Measurements from ENCODE around the gene SERPINA4.

SERPINA4 gene

DNA sequence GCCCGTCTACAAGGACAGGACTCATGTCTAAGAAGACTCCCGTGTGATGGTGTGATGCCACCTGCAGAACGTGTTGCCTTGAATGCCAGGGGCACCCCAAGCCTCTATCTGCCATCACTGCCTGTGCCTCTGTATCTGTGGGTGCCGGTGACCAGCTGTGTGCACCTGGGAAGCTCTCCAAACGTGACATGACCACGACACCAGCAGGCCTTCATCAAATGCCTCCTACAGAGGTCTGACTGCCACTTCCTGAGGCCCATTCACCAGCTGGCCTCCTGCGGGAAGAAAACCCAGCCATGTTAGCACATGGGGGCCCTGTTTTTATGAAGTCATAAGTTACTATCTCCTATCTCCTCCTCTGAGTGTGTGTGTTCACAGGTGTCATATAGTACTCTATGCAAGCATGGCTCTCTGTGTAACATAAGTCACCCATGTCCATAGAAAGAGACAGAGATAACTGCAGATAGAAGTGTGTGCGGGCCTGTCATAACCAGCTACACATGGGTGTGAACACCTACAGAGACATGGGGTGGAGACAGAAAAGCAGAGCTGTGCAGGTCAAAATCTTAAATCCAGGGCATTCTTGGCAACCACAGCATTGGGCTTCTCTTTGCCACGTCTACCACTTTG, 18.3 kb upstream of the SERPINA4 start:
- DNase-seq = no peak

DNA sequence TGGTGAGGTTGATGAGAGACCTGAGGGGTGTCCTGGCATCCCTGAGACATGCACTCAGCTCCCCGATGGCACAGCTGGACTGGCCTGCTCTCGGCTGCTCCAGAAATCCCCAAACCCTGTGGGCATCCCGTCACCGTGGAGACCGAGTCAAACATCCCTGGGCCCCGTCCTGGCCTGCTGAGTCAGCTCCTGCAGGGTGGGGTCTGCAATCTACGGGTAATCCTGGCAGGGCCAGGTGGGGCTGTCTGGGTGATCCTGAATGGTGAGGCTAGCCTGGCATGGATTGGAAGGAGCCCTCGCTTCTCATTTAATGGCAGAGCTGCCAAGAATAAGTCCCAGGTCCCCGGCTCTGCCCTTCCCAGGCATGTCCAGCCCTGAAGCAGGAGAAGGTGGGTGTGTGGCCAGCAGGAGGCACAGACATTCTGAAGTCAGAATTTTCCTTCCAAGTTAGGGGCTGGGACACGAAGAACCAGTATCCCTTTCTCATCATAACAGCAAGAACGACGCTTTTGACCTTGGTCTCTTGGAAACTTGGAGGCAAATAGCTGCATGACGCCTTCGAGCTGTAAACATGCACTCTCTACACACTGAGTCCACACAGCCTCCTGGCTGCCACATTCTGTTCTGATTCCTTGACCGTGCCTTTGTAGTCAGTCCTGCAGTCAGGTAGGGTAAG, 17.7 kb upstream of the SERPINA4 start:
- no peak for DNase-seq

DNA sequence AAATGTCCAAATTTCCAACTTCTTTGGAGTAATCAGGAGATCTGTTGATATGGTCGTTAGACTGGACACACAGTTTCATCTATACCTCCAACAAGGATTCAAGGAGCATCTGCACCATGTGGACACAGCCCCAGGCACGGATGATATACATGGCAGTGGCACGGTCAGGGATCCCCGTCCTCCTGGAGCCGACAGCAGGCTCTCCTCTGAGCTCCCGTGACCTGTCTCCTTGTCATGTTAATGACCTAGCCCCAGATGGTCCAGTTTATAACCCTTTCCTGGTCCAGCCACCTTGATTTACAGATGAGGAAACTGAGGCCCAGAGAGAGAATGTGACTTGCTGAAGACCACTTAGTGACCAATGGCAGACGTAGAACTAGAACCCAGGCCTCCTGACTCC, 16.5 kb upstream of the SERPINA4 start:
- no peak for DNase-seq

DNA sequence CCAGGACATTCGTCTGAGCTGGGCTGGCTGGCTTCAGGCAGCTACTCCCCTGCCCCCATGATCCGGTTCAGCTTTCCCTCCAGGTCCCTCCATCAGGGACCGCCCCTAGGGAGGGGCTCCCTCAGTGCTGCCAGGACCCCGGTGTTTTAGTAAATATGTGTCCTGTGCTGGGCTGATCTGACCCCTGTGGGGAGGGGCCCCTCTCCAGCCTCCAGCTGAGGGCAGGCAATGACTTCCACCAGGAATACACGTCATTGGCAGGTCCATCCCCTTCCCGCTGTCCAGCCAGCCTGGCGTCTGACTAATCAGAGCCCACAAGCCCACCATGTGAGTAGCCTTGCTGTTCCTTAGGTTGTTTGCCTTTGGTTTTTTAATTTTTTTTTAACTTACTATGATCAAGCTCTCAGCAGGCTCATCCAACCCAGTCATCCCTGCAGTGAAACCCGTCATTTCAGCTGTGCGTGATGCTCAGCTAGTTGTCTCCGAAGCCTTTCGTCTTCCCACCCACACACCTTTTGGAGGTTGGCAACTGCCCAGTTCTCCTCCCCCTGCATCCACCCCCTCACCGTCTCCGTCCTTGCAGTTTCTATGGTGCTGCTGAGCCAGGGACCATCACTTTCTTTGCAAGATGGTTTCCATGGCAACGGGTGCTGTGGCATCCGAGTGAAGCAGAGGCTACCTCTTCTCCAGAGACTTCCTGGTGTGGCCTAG, 16.0 kb upstream of the SERPINA4 start:
- DNase-seq = no peak

DNA sequence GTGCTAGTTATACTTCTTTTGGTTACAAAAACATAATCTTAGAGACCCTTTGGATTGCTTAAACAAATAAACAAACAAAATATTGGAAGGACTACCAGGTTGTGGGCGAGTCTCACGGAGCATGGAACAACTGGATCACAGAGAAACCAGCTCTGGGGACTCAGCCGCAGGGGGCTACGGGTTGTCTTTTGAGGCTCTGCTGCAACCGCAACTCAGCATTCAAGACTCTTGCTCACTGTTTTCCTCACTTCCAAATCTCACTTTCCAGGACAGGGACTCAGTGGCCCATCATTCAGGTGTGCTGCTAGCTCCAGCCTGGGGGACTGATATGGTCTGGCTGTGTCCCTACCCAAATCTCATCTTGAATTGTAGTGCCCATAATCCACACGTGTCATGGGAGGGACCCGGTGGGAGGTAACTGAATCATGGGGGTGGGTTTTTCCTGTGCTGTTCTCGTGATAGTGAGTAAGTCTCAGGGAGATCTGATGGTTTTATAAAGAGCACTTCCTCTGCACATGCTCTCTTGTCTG, 14.0 kb upstream of the SERPINA4 start:
- DNase-seq = no peak

DNA sequence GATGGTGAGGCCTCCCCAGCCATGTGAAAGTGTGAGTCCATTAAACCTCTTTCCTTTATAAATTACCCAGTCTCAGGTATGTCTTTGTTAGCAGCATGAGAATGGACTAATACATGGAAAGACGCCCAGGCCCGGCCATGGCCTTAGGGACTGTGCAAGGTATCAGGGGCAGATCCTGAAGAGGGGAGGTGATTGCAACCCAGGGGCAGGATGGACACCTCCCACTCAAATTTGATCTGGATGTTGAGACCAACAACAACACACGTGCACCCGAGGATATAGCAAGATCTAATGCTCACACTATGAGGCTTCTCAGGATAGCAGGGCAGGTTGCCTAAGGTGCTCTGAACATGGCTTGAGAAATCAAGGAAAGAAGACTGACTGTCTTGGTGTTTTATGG, 13.5 kb upstream of the SERPINA4 start:
- no peak for DNase-seq

DNA sequence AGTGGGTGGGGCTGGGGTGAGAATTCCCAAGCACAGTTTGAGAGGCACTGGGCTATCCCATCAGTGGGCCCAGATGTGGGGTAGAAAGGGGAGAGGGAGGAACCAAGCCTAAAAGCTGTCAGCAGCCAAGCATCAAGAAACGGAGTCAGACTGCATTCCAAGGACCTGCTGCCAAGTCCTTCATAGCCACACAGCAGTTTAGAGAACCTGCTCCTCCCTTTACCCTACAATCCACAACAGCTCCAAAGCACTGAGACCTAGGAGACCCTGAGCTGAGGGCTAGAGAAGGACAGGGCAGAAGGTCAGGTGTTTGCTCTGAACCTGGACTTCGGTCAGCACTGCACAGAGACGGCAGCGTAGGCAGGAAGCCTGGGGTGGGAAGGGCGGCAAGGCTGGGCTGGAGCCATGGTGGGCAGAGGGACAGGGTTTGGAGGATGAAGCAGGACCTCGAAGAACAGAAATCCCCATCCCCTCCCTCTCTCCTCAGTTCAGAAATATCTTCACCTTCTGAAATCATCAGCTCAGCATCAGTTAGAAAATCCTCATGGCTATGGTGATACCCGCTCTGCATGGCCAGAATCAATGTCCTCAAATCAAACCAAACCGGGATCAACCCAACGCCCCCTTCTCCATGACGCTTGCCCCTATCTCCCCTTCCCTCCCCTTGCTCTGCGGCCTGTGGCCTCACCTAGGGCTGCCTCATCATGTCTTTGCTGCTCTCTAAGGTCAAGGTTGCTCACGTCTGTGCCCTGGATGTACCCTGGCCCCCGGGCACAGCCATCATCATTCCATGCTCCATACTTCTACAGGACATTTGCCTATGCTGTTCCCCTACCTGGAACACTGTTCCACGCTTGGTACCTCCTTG, 12.9 kb upstream of the SERPINA4 start:
- DNase-seq = no peak

DNA sequence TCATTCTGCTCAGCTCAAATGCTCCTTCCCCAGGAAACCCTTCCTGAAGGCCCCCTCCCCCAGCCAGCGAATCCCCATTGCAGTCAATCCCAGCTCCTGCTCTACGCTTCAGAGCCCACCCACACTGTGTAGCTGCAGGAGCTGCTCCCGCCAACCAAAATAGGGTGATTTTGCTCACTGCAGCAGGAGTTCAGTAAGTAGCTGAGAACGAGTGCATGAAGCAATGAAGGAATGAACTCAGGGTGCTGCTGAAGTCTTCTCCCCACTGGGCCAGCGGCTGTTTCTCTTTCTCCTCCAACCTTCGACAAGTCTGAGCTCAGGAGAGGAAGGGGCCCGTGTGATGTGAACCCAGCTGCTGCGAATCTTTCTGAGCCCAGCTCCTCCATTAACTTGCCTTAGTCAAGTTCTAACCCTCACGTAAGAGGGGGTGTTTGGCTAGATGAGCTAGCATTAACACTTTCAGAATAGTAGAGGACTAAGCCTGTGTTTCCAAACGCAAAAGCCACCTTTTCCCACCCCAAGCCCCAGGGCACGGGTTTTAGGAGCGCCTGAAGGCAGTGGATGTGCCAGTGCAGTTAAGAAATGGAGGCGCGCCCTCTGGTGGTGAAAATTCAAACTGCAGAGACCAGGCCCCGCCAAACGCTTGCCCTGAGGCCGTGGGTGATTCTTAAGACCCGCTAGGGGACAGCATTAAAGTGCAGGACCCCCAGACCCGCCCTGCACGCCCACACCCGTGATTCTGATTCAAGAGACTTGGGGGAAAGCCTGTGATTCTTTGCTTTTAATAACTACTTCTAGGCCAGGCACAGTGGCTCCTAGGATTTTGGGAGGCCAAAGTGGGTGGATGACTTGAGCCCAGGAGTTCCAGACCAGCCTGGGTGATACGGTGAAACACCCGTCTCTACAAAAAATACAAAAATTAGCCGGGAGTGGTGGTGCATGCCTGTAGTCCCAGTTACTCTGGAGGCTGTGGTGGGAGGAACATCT, 11.9 kb upstream of the SERPINA4 start:
- peak in 3 of 6 experiments; percentile 2 to 14 (median 9) for DNase-seq

DNA sequence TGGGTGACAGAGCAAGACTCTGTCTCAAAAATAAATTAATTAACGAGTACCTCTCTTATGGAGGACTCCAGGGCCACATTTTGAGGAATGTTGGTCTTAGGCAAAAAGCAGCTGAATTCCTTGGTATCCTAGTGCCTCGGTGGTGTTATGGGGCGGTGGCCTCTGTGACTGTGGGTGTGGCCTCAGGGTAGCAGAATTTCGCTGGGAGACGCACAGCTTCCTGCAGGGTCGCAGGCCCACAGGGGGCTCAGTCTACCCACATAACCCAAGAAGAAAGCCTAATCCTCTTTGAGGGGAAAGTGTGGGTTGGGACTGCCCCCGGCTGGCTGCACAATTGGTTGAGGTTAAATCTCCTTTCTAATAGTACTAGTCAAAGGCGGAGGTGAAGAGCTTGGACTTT, 11.2 kb upstream of the SERPINA4 start:
- DNase-seq = no peak

DNA sequence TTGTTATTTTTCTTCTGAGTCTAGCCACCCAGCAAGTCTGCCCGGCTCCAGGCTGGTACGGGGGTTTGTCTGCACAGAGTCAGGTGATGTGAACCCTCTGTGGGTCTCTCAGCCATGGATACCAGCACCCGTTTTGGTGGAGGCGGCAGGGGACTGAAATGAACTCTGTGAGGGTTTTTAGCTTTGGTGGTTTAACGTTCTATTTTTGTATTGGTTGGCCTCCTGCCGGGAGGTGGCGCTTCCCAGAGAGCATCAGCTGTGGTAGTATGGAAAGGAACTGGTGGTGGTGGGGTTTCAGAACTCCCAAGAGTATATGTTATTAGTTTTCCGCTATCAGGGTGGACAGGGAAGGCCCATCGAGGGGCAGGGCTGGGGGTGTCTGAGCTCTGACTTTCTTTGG, 5.3 kb upstream of the SERPINA4 start:
- no peak for DNase-seq

DNA sequence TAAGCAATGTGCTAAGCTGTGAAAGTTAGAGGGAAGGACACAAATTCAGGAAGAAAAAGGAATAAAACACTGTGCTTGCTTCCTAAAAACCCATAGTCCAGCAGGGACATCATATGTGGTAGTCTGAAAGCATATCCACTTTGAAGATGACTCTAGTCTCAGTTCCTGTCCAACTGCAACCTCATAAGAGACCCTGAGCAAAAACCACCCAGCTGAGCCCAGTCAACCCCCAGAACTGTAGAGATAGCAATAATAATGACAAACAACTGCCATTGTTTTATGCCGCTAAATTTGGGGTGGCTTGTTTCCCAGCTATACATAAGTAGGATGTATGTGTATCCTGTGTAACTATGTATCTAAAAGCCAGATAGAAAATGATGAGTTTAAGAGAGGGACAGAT, 3.9 kb upstream of the SERPINA4 start:
- DNase-seq = no peak

DNA sequence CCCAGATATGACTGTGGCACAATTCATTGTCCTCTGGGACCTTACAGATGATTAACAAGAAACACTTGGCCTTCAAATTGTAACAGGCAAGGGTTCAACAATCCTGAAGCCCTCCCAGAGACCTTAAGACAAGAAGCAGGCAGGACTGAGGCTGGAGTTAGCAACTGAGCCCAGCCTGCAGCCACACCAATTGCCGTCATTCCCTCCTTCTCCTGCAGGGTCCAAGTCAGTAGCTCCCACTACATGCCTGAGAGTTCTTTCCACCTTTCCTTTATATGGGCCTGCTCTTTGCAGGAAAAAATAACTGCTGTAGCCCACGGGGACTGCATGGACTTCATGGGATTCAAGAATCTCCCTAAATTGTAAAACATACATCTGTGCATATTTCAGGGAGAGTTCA, 2.4 kb upstream of the SERPINA4 start:
- no peak for DNase-seq

DNA sequence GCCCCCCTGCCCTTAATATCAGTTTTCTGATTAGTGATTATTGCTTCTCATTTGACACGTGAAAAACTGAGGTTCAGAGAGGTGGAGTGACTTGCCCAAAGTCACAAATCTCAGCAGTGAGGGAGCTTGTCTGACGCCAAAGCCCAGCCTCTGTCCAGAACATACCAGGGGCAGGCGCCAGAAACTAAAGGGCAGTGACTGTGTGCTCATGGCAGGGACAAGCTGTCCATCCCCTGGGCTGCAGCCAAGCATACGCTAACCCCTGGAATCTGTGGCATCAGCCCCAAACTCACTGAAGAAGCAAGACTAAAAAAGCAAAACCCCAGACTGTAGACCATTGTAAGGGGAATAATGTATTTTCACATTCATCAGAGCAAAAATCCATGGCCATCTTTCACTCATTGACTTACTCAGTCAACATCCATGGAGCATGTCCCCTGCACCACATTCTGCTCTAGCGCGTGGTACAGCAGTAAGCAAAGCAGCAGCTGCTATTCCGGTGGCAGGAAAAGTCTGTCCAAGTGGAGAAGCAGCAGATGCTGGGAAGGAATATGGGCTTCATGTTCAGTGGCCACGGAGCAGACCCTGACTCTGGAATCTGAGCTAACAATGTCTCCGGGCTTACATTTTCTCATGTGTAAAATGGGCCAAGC, 1.5 kb upstream of the SERPINA4 start:
- no peak for DNase-seq

DNA sequence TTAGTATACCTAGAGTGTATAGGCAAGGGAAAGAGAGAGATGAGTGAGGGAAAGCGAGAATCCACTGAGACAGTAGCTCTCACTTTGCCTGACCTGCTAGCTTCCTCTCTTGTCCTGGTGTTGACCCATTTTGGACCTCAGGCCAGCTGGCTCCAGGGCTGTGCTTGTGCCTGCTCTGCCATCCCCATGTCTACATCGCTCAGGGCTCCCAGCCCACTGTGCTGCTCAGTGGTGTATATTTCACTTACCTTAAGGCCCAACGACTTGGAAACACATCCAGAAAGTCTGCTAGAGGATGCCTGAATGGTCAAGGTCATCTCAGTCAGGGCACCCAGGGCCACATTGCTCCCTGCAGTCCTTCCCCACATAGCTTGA, 964 bp upstream of the SERPINA4 start:
- no peak for DNase-seq

DNA sequence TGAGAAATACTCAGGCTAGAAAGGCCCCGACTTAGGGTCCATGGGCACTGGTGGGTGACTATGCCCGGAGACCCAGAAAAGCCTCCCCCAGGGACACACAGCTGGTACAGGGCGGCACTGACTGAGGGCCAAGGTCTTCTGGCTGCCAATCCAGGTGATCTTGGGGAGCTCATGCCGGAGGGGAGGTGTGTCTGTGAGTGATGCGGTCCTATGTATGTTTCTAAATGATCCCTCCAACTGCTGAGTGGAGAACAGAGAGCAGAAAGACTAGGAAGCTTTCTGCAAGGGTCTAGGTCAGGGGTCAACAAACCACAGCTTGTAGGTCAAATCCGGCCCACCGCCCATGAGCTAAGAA, 391 bp downstream of the SERPINA4 start:
- DNase-seq = no peak

DNA sequence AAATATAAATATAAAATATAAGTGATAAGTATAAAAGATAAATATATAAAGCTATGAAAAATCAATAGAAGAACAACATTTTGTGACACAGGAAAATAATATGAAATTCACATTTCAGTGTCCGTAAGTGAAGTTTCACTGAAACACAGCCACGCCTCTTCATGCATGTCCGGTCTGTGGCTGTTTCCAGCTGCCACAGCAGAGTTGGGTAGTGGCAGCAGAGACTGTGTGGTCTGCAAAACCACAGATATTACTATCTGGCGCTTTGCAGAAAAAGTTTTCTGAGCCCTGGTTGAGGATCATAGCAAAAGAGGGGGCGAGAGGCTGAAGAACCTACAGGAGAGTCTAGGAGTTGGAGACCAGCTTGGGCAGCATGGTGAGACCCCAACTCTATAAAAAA, 780 bp downstream of the SERPINA4 start:
- no peak for DNase-seq

DNA sequence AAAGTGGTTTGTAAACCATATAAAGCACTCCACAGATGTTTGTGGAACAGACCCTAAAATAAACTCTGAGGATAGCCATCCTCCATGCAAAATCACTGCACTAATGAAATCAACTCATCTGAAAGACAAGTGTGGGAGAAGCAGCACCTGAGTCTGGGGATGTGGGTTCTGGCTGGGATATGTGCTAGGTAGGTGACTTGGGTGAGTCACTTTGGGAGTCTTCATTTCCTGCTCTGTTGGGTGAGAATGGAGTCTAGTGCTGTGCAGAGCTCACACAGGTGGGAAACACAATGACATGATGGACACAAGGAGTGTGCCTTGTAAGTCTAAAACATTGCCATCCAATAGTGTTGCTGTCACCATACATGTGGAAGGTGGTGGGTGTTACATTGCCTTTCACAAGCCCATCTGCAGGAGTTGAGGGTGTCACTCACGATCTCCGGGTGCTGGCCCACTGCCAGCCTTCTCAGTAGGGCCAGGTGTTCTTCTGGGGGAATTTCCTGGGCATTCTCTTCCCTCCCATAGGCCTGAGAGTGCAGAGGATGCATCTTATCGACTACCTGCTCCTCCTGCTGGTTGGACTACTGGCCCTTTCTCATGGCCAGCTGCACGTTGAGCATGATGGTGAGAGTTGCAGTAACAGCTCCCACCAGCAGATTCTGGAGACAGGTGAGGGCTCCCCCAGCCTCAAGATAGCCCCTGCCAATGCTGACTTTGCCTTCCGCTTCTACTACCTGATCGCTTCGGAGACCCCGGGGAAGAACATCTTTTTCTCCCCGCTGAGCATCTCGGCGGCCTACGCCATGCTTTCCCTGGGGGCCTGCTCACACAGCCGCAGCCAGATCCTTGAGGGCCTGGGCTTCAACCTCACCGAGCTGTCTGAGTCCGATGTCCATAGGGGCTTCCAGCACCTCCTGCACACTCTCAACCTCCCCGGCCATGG, 2.0 kb downstream of the SERPINA4 start:
- DNase-seq = no peak

DNA sequence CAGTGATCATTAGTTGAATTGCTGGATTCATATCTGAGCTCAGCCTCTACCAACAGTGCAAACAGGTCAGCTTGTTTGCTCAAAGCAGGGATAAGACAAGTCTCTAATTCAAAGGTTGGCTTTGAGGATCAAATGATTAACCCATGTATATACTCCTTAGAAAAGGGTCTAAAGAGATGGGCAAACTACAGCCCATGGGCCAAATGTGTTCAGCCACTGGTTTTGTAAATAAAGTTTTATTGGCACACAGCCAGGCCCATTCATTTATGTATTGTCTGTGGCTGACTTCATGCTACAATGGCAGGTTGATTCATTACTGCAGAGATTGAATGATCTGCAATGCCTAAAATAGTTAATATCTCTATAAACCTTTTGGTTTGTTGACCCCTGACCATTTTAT, 3.1 kb downstream of the SERPINA4 start:
- DNase-seq = no peak

DNA sequence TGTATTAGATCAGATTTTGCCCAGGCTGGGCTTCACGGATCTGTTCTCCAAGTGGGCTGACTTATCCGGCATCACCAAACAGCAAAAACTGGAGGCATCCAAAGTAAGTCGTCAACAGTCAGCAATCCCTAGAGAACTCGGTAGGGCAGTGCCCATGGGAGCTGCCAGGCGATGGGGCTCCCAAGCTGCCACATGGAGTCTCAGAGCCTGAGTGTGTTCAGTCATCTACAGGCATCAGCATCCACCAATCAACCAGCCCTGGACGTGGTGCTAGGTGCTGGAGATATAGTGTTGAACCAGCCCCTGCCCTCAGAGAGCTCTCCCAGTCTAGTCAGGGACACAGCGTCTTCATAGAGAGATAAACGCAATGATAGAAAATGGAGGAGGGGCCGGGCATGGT, 6.9 kb downstream of the SERPINA4 start:
- no peak for DNase-seq

DNA sequence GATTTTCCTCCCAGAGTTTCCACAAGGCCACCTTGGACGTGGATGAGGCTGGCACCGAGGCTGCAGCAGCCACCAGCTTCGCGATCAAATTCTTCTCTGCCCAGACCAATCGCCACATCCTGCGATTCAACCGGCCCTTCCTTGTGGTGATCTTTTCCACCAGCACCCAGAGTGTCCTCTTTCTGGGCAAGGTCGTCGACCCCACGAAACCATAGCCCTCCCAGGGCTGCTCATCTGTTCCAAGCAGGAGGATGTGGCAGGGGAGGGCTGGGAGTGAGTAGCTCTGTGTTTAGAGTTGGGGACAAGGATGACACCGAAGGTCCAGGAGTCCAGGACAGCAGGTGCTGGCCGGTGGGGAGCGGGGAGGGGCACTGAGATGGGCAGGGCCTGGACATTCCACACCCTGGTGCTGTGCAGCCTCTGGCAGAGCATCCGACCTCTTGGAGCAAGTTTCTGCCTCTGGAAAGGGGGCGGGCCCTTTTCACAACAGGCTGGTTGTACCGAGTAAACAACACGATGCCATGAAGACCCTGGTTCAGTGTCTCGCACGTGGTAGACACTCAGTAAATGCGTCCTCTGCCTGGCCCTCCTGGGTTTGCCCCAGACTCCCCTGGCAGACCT, 8.2 kb downstream of the SERPINA4 start:
- no peak for DNase-seq
